HG03135 (cell line): Measurements from ENCODE around the gene PEAK3.
A peak's percentile ranks its signal among the peaks of the same experiment; 100 is the strongest.

Experiments used
- ATAC-seq: cut with Tn5 transposase; IDR thresholded peaks from one replicate; pipeline ENCODE4 v1.9.1; 2021; ENCODE audit warnings: mild to moderate bottlenecking, moderate library complexity; ENCODE audit not compliant: unreplicated experiment

PEAK3 gene, protein sequence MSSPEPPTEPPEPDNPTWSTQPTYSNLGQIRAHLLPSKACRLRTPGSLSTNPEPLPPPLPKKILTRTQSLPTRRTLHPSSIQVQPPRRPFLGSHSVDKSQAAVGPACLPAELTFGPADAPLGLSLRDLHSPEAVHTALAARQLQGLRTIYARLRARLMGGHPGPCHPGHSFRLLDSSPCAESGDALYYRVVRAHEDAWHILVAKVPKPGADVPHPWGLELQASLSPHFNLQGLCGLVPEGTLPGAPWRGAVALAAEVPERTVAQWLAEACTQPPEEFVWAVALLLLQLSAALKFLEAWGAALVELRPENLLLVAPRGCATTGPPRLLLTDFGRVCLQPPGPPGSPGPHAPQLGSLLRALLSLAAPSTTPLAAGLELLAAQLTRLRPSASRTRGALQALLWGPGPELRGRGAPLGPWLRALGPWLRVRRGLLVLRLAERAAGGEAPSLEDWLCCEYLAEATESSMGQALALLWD

GRCh38 chr19:2282062-2282861, at the start of gene PEAK3:
Gene PEAK3 (minus strand): TSS chr19:2282175. CDS start chr19:2280931, 1,244 bp downstream.
- ATAC-seq, result no peak

DNA sequence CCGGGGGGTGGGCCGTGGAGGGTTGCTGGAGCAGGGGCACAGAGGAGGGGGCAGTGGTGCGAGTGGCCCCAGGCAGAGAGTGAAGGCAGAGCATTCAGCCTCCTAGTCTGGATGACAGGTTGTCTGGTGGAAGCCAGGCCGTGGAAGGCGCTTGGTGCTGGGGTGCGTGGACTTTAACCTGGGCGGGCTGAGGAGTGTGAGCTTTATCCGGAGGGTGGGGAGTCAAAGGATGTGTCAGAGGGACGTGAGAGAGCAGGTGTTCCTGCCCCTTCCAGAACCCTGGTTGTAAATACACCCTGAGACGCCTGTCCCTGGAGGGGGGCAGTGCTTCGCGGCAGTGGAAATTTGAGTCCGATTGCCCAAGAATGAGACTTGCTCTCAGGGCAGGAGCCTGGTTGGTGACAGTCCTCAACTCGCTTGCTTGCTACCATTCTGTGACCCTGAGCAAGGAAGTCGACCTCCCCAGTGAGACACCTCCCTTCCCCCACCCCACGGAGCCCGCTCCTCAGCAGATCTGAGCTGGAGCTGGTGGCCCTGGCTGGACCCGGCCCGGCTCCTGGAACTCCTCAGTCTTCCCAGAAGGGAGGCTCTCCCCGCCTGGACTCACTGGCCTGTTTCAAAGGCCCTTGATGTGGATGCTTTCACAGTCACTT, 48.8 kb upstream of the PEAK3 start:
- ATAC-seq, result no peak

GRCh38 chr19:2330255-2330631, 48.3 kb upstream of the PEAK3 start:
- ATAC-seq, result no peak

DNA sequence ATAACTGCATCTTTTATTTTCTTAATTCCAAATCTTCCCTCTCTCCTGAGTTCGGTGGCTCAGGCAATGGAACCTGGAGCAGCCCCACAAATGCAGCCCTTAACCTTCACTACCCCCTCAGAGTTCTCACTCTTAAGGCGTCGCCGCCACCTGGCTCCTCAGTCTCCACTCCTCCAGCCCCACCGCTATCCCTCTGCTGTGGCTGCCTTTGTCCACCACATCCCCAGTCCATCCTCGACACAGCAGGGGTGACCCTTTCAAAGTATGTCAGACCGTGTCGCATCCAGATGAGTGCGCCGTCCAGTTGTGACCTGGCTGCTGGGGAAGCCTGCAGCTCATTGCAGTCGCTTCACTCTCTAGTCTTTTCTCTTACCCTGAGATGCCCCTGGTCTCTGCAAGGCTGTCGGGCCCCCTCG, 47.5 kb upstream of the PEAK3 start:
- ATAC-seq, result no peak

- no peak for ATAC-seq
Observed at GRCh38 chr19:2329149-2329478, 47.1 kb upstream of the PEAK3 start.

GRCh38 chr19:2328401-2329148, 46.6 kb upstream of the PEAK3 start, which contains the start of the genes LSM7 and SPPL2B:
Gene LSM7 (minus strand): TSS chr19:2328586. CDS start chr19:2328566, 20 bp downstream.
Gene SPPL2B (plus strand): TSS chr19:2328684. CDS start chr19:2328710, 26 bp downstream.
- ATAC-seq, result peak; percentile 48

DNA sequence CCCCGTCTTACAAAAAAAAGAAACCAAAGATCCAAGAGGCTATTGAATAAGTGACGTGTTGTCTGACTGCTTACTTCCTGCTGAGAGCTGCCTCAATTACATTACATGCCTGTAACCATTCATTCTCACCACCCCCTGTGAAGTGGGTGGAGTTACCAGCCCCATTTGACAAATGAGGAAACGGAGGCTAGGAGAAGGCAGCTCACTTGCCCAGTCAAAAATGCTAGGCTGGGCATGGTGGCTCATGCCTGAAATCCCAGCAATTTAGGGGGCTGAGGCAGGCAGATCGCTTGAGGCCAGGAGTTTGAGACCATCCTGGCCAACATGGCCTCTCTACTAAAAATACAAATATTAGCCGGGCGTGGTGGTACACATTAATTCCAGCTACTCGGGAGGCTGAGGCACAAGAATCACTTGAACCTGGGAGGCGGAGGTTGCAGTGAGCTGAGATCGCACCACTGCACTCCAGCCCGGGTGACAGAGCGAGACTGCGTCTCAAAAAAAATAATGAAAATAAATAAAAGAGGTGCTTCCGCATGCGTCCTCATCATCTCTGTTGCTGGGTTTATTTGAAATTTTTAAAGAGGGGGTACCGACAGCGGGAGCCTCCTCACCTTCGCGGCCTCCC, 45.9 kb upstream of the PEAK3 start:
- no peak for ATAC-seq

DNA sequence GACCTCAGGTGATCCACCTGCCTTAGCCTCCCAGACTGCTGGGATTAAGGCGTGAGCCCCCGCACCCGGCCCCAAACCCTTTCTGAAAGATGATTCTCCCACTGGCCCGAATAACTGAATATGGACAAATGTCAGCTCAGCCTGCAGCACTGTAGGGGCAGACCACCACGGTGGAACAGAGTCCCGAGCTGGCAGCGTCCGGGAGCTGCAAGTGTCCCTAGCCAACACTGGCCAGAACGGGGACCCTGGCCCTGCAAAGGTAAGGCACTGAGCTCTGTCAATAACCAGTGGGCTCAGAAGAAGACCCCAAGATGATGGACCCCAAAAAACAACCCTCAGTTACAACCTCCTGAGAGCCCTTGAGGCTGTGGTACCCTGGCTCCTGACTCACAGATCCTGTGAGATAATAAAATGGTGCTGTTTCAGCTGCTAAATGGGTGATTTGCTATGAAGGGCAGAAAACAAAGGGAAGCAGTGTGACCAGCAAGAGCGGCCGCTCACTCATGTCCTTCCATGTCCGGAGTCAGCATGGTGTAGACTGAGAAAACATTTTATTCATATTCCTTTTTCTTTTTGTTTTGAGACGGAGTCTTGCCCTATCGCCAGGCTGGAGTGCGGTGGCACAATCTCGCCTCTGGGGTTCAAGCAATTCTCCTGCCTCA, 44.9 kb upstream of the PEAK3 start:
- ATAC-seq, result no peak

DNA sequence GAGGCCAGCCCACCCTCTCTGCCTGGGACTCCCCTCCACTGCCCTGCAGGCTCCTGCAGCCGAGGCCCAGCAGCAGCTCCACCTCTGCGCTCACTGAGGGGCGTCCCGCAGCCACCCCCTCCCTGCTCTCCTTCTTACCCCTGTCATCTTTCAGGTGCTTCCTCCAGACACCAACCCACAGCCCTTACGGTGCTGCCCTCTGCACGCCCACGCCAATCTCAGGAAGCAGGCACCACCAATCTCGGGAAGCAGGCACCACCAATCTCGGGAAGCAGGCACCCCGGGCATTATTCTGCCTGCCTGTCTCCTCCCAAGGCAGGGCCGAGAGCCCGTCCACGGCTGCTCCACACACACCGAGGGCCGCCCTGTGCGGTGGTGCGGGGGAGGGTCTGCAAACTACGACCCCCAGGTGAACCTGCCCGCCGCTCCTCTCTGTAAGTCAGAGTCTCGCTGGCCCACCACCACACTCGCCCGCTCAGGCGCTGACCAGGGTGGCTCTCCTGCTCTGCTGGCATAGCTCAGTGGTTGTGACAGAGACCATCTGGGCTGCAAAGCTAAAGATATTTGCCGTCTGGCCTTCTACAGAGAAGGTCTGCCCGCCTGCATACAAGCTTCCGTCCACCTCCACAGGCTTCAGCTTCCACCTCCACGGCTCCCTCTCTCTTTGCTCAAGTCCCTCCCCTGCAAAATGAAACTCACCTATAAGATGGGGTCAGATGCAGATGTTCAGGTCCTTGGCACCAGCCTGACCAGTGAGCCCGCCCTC, 43.5 kb upstream of the PEAK3 start:
- ATAC-seq, result no peak

GRCh38 chr19:2324220-2324948, 42.4 kb upstream of the PEAK3 start:
- no peak for ATAC-seq

GRCh38 chr19:2323707-2324106, 41.7 kb upstream of the PEAK3 start:
- no peak for ATAC-seq

- ATAC-seq, result no peak
Observed at GRCh38 chr19:2321565-2322283, 39.7 kb upstream of the PEAK3 start.

- no peak for ATAC-seq
Observed at GRCh38 chr19:2320939-2321338, 39.0 kb upstream of the PEAK3 start.

DNA sequence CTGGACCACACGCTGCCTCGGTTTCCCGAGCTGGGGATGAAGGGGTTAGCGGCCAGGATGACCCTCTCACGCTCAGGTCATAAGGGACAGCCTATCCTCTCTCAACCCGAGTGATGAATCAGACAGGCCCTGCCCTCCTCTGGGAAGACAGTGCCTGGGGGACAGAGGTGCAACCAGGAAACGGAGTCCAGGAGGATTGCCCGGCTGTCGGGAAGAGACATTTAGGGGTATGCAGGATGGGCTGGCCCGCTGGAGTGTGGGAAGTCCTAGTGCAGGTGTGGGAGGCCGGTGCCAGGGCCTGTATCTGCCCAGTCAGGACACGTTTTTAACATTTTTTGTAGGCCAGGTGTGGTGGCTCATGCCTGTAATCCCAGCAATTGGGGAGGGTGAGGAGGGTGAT, 38.1 kb upstream of the PEAK3 start:
- ATAC-seq, result no peak

GRCh38 chr19:2319551-2319950, 37.6 kb upstream of the PEAK3 start:
- no peak for ATAC-seq

GRCh38 chr19:2318923-2319322, 36.9 kb upstream of the PEAK3 start:
- ATAC-seq, result no peak

DNA sequence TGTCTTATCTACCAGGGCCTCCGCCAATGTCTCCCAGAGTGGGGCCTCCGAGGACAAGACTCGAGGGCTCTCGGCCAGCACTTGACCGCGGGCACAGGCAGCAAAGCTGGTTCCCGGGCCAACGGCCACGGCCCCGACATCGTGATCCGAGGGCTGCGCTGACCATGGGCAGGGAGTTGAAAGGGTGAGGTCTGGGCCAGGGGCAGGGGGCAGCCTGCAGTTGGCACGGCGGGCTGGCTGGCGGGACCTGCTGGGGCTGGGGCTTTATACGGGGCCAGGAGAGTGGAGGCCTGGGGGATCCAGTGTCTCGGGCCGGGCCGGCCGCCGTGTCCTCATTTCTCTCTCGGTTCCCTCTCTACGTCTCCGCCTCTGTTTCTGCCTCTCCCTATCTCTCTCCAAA, 35.8 kb upstream of the PEAK3 start:
- ATAC-seq, result no peak

DNA sequence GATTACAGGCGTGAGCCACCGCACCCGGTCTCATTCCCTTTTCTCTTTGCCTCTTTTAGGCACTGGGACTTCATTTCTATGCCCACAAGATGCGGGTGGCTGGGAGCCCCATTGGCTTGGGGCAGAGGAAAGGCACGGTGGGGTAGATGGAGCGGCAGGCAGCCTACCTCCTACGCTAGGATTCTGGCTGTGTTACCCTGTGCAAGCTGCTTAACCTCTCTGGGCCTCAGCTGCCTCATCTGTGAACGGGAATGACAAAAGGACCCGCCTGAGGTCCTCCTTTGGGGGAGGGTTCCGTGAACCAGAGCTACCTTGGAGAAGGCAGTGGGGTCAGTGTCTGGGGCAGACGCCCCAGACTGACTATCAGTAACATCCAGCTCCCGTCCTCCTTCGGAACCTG, 35.3 kb upstream of the PEAK3 start:
- ATAC-seq, result no peak
